Measurements from ENCODE around the gene SYT5. TPM values are rescaled to one million over a fixed set of nuclear protein-coding genes. Genes with fewer than 3 reads are reported as not detected.

SYT5 gene
- total and polyA plus RNA-seq, 9 donors = 0.08 to 2.3 (median 0.46) TPM; not detected in 5

- Histone ChIP-seq H3K4me3 (no peak overlapping the region), H3K27me3 (no peaks in the 10 kb centered on the region), H3K36me3 (no peaks in the 10 kb centered on the region), H3K27ac (no peak overlapping the region), H3K4me1 (ENCODE audit: insufficient read depth) (no peaks in the 10 kb centered on the region), H3K9me3 (no peaks in the 10 kb centered on the region)
- no peak for DNase-seq
- intact Hi-C loops (cut with DNase I) = no loop called here
- TF ChIP-seq EP300 (IDR thresholded peaks at IDR 0.05) (no peak), CTCF (IDR thresholded peaks at IDR 0.05) (no peak), POLR2A (IDR thresholded peaks at IDR 0.05) (no peak)
- WGBS, 3 donors = 61 to 73% (median 62%) methylated on average over 5 of the region's 5 CpGs
Measured at GRCh38 chr19:55199620-55200204, 19.6 kb upstream of the SYT5 start.

GRCh38 chr19:55198651-55199050, 18.6 kb upstream of the SYT5 start:
- TF ChIP-seq EP300 (IDR thresholded peaks at IDR 0.05) (no peak), CTCF (IDR thresholded peaks at IDR 0.05) (no peak), POLR2A (IDR thresholded peaks at IDR 0.05) (no peak)
- 54 to 68% (median 55%) methylated on average over 5 of the region's 5 CpGs for WGBS, 3 donors
- DNase-seq = no peak
- no peaks in the 10 kb centered on the region for H3K9me3 ChIP-seq
- no peaks in the 10 kb centered on the region for H3K27me3 ChIP-seq
- H3K4me3 ChIP-seq = no peak overlapping the region
- H3K36me3 ChIP-seq = no peaks in the 10 kb centered on the region
- no peaks in the 10 kb centered on the region for H3K4me1 ChIP-seq (ENCODE audit: insufficient read depth)
- intact Hi-C loops (cut with DNase I) = no loop called here
- no peak overlapping the region for H3K27ac ChIP-seq

- Histone ChIP-seq H3K4me3 (no peak overlapping the region), H3K36me3 (no peaks in the 10 kb centered on the region), H3K4me1 (ENCODE audit: insufficient read depth) (no peaks in the 10 kb centered on the region), H3K27ac (no peak overlapping the region), H3K27me3 (no peaks in the 10 kb centered on the region), H3K9me3 (no peaks in the 10 kb centered on the region)
- intact Hi-C loops (cut with DNase I) = no loop called here
- DNase-seq = no peak
- no peak for TF ChIP-seq CTCF (IDR thresholded peaks at IDR 0.05)
- no peak for TF ChIP-seq EP300 (IDR thresholded peaks at IDR 0.05)
- TF ChIP-seq POLR2A (IDR thresholded peaks at IDR 0.05) = no peak
- 58 to 68% (median 63%) methylated on average over 4 of the region's 4 CpGs for WGBS, 3 donors
Measured at GRCh38 chr19:55197528-55197927, 17.4 kb upstream of the SYT5 start.

- whole genome bisulfite sequencing, 3 donors = 82 to 91% (median 88%) methylated on average over 10 of the region's 10 CpGs
- intact Hi-C loops (cut with DNase I) = no loop called here
- Histone ChIP-seq H3K4me3 (no peak overlapping the region), H3K27me3 (no peaks in the 10 kb centered on the region), H3K4me1 (ENCODE audit: insufficient read depth) (no peaks in the 10 kb centered on the region), H3K9me3 (no peaks in the 10 kb centered on the region), H3K36me3 (no peaks in the 10 kb centered on the region), H3K27ac (no peak overlapping the region)
- TF ChIP-seq POLR2A (IDR thresholded peaks at IDR 0.05) (no peak), EP300 (IDR thresholded peaks at IDR 0.05) (no peak), CTCF (IDR thresholded peaks at IDR 0.05) (no peak)
- no peak for DNase-seq
Measured at GRCh38 chr19:55196803-55197202, 16.7 kb upstream of the SYT5 start.
